Activated T-helper 17 cell treated with anti-CD3 and anti-CD28 coated beads, Interleukin-2, amount 50 U/mL, for 72 hours (primary cell): ENCODE data around the gene ITM2C. TPM values are rescaled to one million over a fixed set of nuclear protein-coding genes. Genes with fewer than 3 reads are reported as not detected.

ENCODE experiments used
- ATAC-seq: fragments of 150-1000 bp; cut with Tn5 transposase; replicated peaks from 2 replicates; pipeline ENCODE4 v1.10.0; 2021; ENCODE audit warnings: mild to moderate bottlenecking, moderate library complexity
- H3K27ac Mint-ChIP-seq: one replicate; pipeline ENCODE4 v1.8.0; 2022; ENCODE audit warnings: mixed read lengths
- H3K27me3 Mint-ChIP-seq: one replicate; pipeline ENCODE4 v1.8.0; 2022; ENCODE audit warnings: mixed read lengths
- H3K36me3 Mint-ChIP-seq: one replicate; pipeline ENCODE4 v1.8.0; 2022; ENCODE audit warnings: low read depth, mild to moderate bottlenecking, mixed read lengths
- H3K4me1 Mint-ChIP-seq: one replicate; pipeline ENCODE4 v1.8.0; 2022; ENCODE audit warnings: mixed read lengths
- H3K4me3 Mint-ChIP-seq: one replicate; pipeline ENCODE4 v1.8.0; 2022; ENCODE audit warnings: mild to moderate bottlenecking, mixed read lengths
- H3K9me3 Mint-ChIP-seq: one replicate; pipeline ENCODE4 v1.8.0; 2022; ENCODE audit warnings: mixed read lengths
- total RNA-seq, 2 donors: library from RNA; stranded (reverse); gene quantifications; one replicate each; pipeline ENCODE4 v1.2.3, GENCODE V29; 2022

The ITM2C gene
- total RNA-seq, 2 donors from 2014 or later = 28.7 to 45.0 TPM

DNA sequence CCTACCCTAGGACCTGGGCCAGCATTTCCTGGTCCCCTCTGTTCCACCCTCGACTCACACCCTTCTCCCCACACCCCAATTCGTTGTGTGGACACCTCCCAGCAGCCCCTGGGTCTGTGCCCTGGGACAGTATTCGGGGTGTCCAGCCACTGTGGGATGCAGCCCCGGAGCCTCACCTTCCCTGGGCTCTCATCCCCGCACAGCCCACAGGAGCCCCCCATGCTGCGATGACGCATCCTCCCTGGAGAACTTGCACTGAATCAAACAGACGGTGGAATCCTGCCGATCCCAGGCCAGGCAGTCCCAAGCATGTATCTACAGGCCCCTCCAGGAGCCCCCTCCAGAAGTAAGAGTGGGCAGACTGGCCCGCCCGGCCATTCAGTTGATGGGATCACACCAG, 9.7 kb downstream of the ITM2C start:
- Mint-ChIP-seq H3K27me3 (no peaks in the 10 kb centered on the region), H3K9me3 (no peaks in the 10 kb centered on the region), H3K27ac (peak overlapping the region; percentile 58), H3K36me3 (peaks cover 14% of the 10 kb centered on the region), H3K4me1 (peaks cover 12% of the 10 kb centered on the region), H3K4me3 (peak overlapping the region; percentile 3)
- no peak for ATAC-seq

GRCh38 chr2:230874876-230875275, 10.1 kb downstream of the ITM2C start:
- H3K27ac Mint-ChIP-seq = peak overlapping the region; percentile 58
- H3K4me3 Mint-ChIP-seq = peak overlapping the region; percentile 3
- ATAC-seq = no peak
- peaks cover 14% of the 10 kb centered on the region for H3K36me3 Mint-ChIP-seq
- no peaks in the 10 kb centered on the region for H3K9me3 Mint-ChIP-seq
- no peaks in the 10 kb centered on the region for H3K27me3 Mint-ChIP-seq
- H3K4me1 Mint-ChIP-seq = peaks cover 12% of the 10 kb centered on the region

GRCh38 chr2:230875347-230876315, 10.9 kb downstream of the ITM2C start:
- H3K27me3 Mint-ChIP-seq = no peaks in the 10 kb centered on the region
- H3K36me3 Mint-ChIP-seq = peaks cover 14% of the 10 kb centered on the region
- no peak overlapping the region for H3K27ac Mint-ChIP-seq
- H3K9me3 Mint-ChIP-seq = no peaks in the 10 kb centered on the region
- peaks cover 12% of the 10 kb centered on the region for H3K4me1 Mint-ChIP-seq
- H3K4me3 Mint-ChIP-seq = no peak overlapping the region
- no peak for ATAC-seq

DNA sequence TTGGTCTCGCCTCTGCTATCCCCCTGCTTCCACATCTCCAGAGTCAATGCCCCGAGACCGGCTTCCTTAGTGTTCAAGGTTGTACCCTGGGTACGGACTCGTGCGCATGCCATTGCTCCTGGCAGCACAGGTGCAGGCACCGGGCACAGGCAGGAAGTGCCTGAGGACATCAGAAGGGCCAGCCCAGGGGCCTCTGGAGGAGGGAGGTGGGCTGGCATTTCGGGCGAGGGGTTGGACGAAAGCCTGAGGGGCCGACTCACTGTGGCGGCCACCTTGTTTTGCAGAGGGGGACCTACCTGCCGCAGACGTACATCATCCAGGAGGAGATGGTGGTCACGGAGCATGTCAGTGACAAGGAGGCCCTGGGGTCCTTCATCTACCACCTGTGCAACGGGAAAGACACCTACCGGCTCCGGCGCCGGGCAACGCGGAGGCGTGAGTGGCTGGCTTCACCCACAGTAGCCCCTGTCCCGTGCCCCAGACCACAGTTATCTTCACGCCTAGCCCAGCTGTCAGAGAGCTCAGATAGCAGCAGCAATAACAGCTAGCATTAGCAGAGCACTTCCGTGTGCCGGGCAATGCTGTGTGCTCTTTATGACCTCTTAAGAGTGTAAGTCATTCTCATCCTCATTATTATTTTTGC, 12.5 kb downstream of the ITM2C start:
- Mint-ChIP-seq H3K4me1 (peaks cover 12% of the 10 kb centered on the region), H3K4me3 (no peak overlapping the region), H3K36me3 (peaks cover 14% of the 10 kb centered on the region), H3K27ac (no peak overlapping the region), H3K27me3 (no peaks in the 10 kb centered on the region), H3K9me3 (no peaks in the 10 kb centered on the region)
- ATAC-seq = no peak

GRCh38 chr2:230877759-230878598, 13.2 kb downstream of the ITM2C start:
- no peak for ATAC-seq
- H3K36me3 Mint-ChIP-seq = peaks cover 14% of the 10 kb centered on the region
- peaks cover 7% of the 10 kb centered on the region for H3K4me1 Mint-ChIP-seq
- H3K9me3 Mint-ChIP-seq = no peaks in the 10 kb centered on the region
- no peak overlapping the region for H3K4me3 Mint-ChIP-seq
- H3K27ac Mint-ChIP-seq = no peak overlapping the region
- H3K27me3 Mint-ChIP-seq = no peaks in the 10 kb centered on the region

- H3K4me1 Mint-ChIP-seq = peaks cover 7% of the 10 kb centered on the region
- H3K27ac Mint-ChIP-seq = no peak overlapping the region
- peaks cover 14% of the 10 kb centered on the region for H3K36me3 Mint-ChIP-seq
- no peaks in the 10 kb centered on the region for H3K9me3 Mint-ChIP-seq
- no peaks in the 10 kb centered on the region for H3K27me3 Mint-ChIP-seq
- no peak overlapping the region for H3K4me3 Mint-ChIP-seq
- no peak for ATAC-seq
These were observed 14.0 kb downstream of the ITM2C start for GRCh38 chr2:230878599-230879188.

DNA sequence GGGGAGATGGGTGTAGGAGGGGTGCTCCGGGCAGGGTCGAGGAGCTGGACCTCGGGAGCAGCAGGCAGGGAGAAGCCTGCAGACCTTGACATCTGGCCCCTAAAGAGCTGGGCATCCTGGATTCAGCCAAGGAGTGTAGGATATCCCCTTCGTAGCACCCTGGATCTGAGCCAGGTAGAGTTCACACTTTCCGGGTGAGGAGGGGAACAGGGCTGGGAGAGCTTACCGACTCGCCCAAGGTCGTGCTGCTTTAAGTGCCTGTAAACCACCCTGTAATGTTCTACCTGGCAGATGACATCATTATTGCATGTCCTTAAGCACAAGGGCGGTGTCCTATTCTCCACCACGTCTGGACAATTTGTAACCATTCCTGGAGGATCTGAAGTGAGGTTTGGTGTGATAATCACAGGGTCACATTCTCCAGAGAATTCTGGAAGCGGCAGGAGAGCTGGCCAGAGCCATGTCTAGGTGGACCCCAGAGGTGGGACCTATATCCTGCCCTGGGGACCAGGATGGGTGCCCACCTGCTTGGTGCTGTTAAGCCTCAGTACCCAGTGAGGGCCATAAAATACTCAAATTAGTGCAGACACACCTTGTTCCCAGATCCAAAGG, 14.6 kb downstream of the ITM2C start:
- Mint-ChIP-seq H3K36me3 (peaks cover 14% of the 10 kb centered on the region), H3K4me3 (no peak overlapping the region), H3K9me3 (no peaks in the 10 kb centered on the region), H3K27me3 (no peaks in the 10 kb centered on the region), H3K27ac (no peak overlapping the region), H3K4me1 (peaks cover 4% of the 10 kb centered on the region)
- no peak for ATAC-seq

DNA sequence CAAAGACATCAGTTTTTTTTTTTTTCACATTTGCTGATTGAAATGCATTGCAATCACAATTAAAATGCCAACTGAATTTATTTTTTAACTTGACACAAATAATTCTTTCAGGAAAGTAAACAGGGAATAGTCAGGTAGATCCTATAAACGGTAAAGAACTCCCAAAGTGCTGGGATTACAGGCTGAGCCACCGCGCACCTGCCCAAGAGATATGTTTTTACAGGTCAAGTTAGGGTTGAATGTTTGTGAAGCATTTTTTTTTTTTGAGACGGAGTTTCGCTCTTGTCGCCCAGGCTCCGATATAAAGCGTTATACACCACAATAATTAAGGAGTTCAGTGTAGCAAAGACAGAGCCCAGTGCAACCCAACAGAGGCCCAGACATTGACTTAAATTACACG, 15.1 kb downstream of the ITM2C start:
- Mint-ChIP-seq H3K4me3 (no peak overlapping the region), H3K4me1 (no peaks in the 10 kb centered on the region), H3K9me3 (no peaks in the 10 kb centered on the region), H3K36me3 (peaks cover 14% of the 10 kb centered on the region), H3K27me3 (no peaks in the 10 kb centered on the region), H3K27ac (no peak overlapping the region)
- no peak for ATAC-seq

GRCh38 chr2:230881840-230882239, 17.1 kb downstream of the ITM2C start:
- Mint-ChIP-seq H3K27me3 (peaks cover 8% of the 10 kb centered on the region), H3K4me3 (no peak overlapping the region), H3K4me1 (no peaks in the 10 kb centered on the region), H3K9me3 (no peaks in the 10 kb centered on the region), H3K36me3 (peaks cover 14% of the 10 kb centered on the region), H3K27ac (no peak overlapping the region)
- ATAC-seq = no peak

GRCh38 chr2:230885463-230886130, 20.9 kb downstream of the ITM2C start:
- H3K9me3 Mint-ChIP-seq = no peaks in the 10 kb centered on the region
- H3K4me1 Mint-ChIP-seq = no peaks in the 10 kb centered on the region
- H3K36me3 Mint-ChIP-seq = no peaks in the 10 kb centered on the region
- no peak overlapping the region for H3K4me3 Mint-ChIP-seq
- ATAC-seq = no peak
- H3K27ac Mint-ChIP-seq = no peak overlapping the region
- H3K27me3 Mint-ChIP-seq = peaks cover 12% of the 10 kb centered on the region

DNA sequence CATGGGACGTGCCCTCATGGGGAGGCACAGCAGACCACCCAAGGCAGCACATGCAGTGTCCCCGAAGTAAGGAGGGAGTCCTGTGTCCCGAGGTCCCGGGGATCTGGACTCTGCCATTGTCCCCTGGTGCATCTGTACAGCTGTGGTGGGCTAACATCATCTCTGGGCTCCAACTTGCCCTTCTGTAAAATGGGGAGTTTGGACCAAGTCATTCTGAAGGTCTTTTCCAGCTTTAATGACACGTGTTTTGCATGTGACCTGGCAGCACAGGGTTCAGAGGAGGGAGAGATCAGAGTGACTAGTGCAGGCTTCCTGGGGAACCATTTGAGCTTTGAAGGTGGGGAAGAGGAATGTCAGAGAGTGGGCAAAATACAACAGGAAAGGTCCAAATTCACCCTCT, 21.5 kb downstream of the ITM2C start:
- Mint-ChIP-seq H3K27ac (no peak overlapping the region), H3K4me3 (no peak overlapping the region), H3K4me1 (no peaks in the 10 kb centered on the region), H3K36me3 (no peaks in the 10 kb centered on the region), H3K9me3 (no peaks in the 10 kb centered on the region), H3K27me3 (peaks cover 12% of the 10 kb centered on the region)
- no peak for ATAC-seq

DNA sequence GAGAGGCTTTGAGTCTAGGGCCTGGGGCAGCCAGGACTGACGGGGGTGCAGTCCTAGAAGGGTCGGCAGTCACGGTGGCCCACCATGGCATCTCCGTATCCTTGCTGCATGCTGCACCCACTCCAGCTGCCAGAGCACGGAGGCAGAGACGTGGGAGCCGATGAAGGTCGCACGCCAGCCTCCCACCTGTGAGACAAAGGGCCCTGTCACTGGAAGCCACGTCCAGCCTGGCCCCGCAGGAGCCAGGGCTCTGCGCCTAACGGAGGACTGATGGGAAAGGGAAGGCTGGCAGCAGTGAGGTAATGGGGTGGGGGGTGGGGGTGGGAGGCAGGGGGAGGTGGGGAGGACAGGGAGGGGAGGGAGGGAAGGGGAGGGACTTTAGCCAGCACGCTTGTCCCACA, 21.9 kb downstream of the ITM2C start:
- H3K4me3 Mint-ChIP-seq = no peak overlapping the region
- H3K27ac Mint-ChIP-seq = no peak overlapping the region
- H3K9me3 Mint-ChIP-seq = no peaks in the 10 kb centered on the region
- peaks cover 16% of the 10 kb centered on the region for H3K27me3 Mint-ChIP-seq
- H3K4me1 Mint-ChIP-seq = no peaks in the 10 kb centered on the region
- H3K36me3 Mint-ChIP-seq = no peaks in the 10 kb centered on the region
- no peak for ATAC-seq

- H3K27ac Mint-ChIP-seq = no peak overlapping the region
- H3K27me3 Mint-ChIP-seq = peaks cover 19% of the 10 kb centered on the region
- ATAC-seq = no peak
- no peaks in the 10 kb centered on the region for H3K4me1 Mint-ChIP-seq
- H3K9me3 Mint-ChIP-seq = no peaks in the 10 kb centered on the region
- H3K36me3 Mint-ChIP-seq = no peaks in the 10 kb centered on the region
- H3K4me3 Mint-ChIP-seq = no peak overlapping the region
These were observed 22.6 kb downstream of the ITM2C start for GRCh38 chr2:230887342-230887741.
